HL-60/S4 (cell line): ENCODE data around the gene CPO.

ENCODE experiments used
- in situ Hi-C: fragments of 300-500 bp; cut with MboI; formaldehyde crosslinking; loops from 2 replicates; pipeline ENCODE4 v1.14.3; 2022; ENCODE audit warnings: low sequenced_read_pairs

The CPO gene

GRCh38 chr2:206996556-206997065 is 57.3 kb downstream of the CPO start:
- in situ Hi-C loops, result no loop called here

- in situ Hi-C loops, result no loop called here
Observed at GRCh38 chr2:207008105-207008990, 69.0 kb downstream of the CPO start.

- in situ Hi-C loops, result no loop called here
Observed at GRCh38 chr2:207012461-207012860, 73.1 kb downstream of the CPO start.

- in situ Hi-C loops, result no loop called here
Observed at GRCh38 chr2:207014424-207014823, 75.1 kb downstream of the CPO start.

GRCh38 chr2:207015901-207016300 is 76.6 kb downstream of the CPO start:
- in situ Hi-C loops, result no loop called here
